Fibroblast of peridontal ligament (primary cell): ENCODE results near the gene YY1AP1.
"Not testable (repeated sequence)": the region's sequence is repeated elsewhere in the genome, so short reads cannot be mapped to it uniquely, and the experiment has no call there.

Experiments
- DNase-seq: peaks from one replicate; pipeline ENCODE4 v3.0.0-alpha.2; 2010; ENCODE audit errors: extremely low read depth

The YY1AP1 gene

GRCh38 chr1:155695072-155695471 is 6.5 kb upstream of the YY1AP1 start:
- DNase-seq, result peak; percentile 31

DNA sequence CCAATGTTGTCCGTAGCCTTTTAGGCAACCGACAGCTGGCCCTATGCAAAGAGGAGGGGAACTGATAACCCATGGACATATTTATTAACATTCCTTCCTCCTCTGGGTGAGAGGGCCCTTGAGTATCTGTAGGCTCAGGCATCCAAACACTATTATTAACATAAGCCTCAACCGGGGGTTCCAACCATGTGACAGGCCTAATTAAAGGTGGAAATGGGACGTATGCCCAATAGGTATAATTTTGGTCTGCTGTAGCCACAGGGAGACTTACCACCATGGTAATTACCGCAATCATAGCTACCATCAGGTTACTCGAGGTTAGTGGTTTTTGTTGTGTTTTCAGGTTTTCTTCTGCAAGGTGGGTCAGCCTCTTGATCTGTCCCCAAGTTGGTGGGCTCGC is 5.6 kb upstream of the YY1AP1 start:
- DNase-seq, result no peak

- no peak for DNase-seq
Measured at GRCh38 chr1:155691992-155692528, 3.5 kb upstream of the YY1AP1 start.

GRCh38 chr1:155689081-155689607 is 570 bp upstream of the YY1AP1 start, which contains the start of gene DAP3:
Gene DAP3, plus strand, starts transcription at chr1:155689091. Its CDS starts 20,689 bp downstream, at chr1:155709780.
- DNase-seq, result not testable (repeated sequence)

- not testable (repeated sequence) for DNase-seq
Measured at GRCh38 chr1:155687705-155688323, 760 bp downstream of the YY1AP1 start.

- no peak for DNase-seq
Measured at GRCh38 chr1:155681776-155682175, 6.8 kb downstream of the YY1AP1 start.

DNA sequence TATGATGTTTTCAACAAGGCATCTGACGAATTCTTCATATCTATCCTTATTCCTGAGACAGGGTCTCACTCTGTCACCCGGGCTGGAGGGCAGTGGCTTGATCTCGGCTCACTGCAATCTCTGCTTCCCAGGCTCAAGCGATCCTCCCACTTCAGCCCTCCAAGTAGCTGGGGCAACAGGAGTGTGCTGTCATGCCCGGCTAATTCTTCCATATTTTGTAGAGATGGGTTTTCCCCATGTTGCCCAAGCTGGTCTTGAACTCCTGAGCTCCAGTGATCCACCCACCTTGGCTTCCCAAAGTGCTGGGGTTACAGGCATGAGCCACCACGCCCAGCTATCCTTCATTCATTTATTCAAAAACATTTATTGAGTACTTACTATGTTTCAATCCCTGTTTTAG is 8.0 kb downstream of the YY1AP1 start:
- no peak for DNase-seq

GRCh38 chr1:155678992-155679391 is 9.6 kb downstream of the YY1AP1 start:
- not testable (repeated sequence) for DNase-seq

DNA sequence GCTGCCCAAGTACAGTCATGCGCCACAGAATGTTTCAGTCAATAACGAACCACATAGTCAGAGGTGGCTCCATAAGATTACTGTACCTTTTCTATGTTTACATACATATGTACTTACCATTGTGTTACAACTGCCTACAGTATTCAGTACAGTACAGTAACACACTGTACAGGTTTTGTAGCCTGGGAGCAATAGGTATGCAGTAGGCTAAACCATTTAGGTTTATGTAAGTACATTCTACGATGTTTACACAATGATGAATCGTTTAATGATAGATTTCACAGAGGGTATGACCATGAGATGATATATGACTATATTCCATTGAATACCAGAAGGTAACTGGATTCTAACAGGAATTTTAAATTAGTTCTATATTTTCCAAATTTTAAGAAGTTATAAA is 10.5 kb downstream of the YY1AP1 start:
- no peak for DNase-seq

- DNase-seq, result no peak
Measured at GRCh38 chr1:155673003-155673402, 15.6 kb downstream of the YY1AP1 start.

GRCh38 chr1:155671750-155672149 is 16.8 kb downstream of the YY1AP1 start:
- no peak for DNase-seq

- no peak for DNase-seq
Measured at GRCh38 chr1:155669233-155670162, 19.1 kb downstream of the YY1AP1 start.

GRCh38 chr1:155661239-155661638 is 27.3 kb downstream of the YY1AP1 start:
- not testable (repeated sequence) for DNase-seq

DNA sequence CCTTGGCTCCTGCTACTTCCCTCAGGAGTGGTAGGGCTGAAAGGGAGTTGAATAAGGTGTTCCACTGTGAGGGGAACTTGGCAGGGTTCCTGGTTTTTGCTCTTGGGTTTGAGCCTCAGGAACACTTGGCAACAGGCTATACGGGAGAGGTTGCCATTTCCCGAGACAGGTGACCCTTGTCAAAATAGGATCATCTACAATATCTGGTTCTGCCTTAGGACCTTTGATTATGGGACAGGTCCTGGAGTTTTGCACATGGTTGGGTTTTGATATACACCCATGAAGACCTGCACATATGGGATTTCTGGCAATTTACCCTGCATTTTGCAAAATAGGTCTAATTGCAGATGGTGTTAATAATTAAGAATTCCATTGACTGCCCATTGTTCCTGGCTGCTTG is 31.1 kb downstream of the YY1AP1 start:
- no peak for DNase-seq

DNA sequence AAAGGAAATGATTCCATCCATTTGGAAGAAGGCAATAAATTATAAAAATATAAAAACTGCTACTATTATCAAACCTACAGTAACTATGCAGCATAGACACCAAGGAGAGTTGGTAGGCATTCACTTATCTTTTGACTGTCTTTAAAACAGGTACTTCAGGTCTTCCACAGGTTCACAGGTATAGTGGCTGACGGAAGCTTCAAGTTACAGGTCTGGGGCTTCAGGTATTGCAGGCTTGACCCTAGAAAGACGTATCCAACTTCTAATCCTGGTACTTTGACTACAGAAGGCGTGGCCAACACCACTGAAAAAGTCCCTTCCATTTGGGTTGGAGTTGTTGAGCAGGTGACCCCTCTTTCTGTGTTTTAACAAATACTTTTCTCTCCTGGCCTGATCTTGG is 35.6 kb downstream of the YY1AP1 start:
- DNase-seq, result no peak

DNA sequence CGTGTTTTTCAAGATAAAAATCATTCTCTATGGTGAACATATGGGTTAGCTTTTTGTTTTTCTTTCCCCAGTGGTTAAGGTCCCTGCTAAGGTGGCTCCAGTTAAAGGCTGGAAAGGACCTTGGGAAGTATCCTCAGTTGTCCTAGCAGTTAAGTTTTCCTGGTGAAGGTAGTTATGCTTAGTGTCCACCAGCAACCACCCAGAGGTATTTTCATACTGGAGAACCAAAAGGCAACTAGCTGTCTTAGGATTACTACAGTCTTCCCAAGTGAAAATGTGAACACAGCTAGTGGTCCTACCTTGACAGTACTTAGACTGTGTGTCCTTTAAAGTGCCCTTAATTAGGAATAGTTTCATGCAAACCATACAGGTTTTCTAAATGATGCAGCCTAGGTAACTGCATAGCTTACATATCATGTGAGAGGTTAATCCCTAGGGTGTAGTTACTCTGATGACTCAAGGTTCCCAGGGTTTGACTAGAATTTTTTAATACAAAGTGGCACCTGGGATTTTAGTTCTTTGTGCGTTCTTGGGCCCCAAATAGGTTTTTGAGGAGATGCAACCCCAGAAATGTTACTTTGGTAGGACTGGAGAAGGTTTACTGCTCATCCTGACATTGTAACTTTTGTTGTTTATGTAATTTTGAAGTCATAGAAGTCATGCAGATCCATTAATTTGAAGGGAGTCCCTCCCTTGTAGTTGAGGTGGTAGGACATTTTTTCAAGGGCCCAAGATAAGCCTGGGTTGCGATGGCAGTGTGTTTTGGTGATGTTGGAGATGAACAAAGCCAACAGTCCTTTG is 36.5 kb downstream of the YY1AP1 start:
- no peak for DNase-seq

DNA sequence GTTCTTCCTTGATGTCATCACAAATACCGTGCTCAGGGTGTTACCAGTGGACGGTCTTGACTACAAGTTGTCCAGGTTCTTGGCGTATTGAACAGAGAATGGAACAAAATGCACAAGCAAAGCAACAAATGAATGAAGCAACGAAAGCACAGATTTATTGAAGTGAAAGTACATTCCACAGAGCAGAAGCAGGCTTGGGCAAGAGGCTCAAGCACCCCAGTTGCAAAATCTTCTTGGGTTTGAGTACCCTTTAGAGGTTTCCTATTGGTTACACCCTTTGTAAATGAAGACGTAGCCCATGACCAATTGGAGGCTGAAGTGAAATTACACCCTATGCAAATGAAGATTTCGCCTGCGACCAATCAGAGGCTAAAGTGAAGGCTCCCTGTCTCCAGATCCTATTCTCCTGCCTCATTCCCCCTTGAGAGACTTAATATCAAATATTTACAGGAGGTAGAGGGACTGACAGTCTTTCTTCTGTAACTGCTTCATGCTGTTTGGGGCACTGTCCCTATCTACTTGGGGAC is 38.3 kb downstream of the YY1AP1 start:
- DNase-seq, result no peak

DNA sequence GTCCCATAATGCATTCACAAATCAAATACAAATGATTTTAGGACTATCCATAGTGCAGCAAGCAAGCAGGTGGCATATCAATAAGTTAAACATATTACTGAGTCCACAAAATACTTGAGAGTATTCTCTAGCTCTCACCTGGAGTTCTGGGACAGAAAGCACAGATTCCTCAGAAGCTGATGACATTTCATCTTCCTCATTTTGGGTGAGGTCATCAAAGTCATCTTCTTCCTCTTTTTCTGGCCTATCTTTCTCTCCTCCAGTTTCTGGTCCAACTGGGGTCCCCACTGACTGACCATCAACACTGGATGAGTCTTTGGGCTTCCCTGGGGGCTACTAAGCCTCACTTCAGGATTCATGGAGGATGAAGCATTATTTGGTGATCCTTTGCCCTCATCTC is 38.9 kb downstream of the YY1AP1 start:
- no peak for DNase-seq

- DNase-seq, result peak; percentile 93
Measured at GRCh38 chr1:155648207-155649147, 40.1 kb downstream of the YY1AP1 start.

- peak; percentile 36 for DNase-seq
Measured at GRCh38 chr1:155646307-155646706, 42.3 kb downstream of the YY1AP1 start.
